GM13976 (cell line): ENCODE results near the gene GRIK3.

Experiments
- DNase-seq: peaks from one replicate; pipeline ENCODE4 v3.0.0; 2012; ENCODE audit warnings: low spot score
- in situ Hi-C: fragments of 300-500 bp; cut with MboI; formaldehyde crosslinking; loops from one replicate; pipeline ENCODE4 v1.12.0; 2022; ENCODE audit warnings: low sequenced_read_pairs, mixed read lengths, inconsistent platforms; ENCODE audit not compliant: unreplicated experiment
- TF ChIP-seq, protein P1 (sequence below): IDR thresholded peaks from 2 replicates; pipeline ENCODE4 v1.5.1; 2012; ENCODE audit warnings: borderline replicate concordance, mild to moderate bottlenecking; ENCODE audit not compliant: insufficient read depth; ENCODE audit errors: extremely low read depth, missing control alignments, control extremely low read depth

The GRIK3 gene

GRCh38 chr1:36825226-36825625 is 209.1 kb downstream of the GRIK3 start:
- TF ChIP-seq, protein P1, sequence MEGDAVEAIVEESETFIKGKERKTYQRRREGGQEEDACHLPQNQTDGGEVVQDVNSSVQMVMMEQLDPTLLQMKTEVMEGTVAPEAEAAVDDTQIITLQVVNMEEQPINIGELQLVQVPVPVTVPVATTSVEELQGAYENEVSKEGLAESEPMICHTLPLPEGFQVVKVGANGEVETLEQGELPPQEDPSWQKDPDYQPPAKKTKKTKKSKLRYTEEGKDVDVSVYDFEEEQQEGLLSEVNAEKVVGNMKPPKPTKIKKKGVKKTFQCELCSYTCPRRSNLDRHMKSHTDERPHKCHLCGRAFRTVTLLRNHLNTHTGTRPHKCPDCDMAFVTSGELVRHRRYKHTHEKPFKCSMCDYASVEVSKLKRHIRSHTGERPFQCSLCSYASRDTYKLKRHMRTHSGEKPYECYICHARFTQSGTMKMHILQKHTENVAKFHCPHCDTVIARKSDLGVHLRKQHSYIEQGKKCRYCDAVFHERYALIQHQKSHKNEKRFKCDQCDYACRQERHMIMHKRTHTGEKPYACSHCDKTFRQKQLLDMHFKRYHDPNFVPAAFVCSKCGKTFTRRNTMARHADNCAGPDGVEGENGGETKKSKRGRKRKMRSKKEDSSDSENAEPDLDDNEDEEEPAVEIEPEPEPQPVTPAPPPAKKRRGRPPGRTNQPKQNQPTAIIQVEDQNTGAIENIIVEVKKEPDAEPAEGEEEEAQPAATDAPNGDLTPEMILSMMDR, result no peak
- in situ Hi-C loops, result no loop called here
- no peak for DNase-seq

GRCh38 chr1:36824390-36824861 is 209.9 kb downstream of the GRIK3 start:
- in situ Hi-C loops, result no loop called here
- DNase-seq, result no peak
- TF ChIP-seq, protein P1, result no peak

- in situ Hi-C loops, result no loop called here
- TF ChIP-seq, protein P1, result no peak
- no peak for DNase-seq
These were observed 211.7 kb downstream of the GRIK3 start for GRCh38 chr1:36822648-36823047.

DNA sequence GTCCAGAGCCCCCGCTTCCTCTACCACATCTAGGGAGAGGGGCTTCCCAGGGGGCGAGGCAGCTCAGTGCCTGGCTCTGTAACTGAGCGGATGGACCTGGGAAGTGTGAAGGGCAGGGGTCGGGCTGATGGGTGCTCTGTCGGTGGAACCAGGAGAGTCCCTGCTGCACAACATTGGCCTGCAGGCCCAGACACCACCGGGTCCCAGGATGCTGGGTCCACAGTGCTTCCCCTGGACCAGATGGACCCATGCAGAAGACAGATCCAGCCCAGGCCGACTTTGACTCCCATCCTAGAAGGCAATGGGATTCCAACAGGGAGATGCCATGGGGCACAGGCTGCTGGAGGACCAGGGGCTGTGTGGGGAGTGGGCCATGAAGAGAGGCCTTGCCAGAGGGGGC is 212.9 kb downstream of the GRIK3 start:
- TF ChIP-seq, protein P1, result no peak
- in situ Hi-C loops, result no loop called here
- DNase-seq, result no peak

- TF ChIP-seq, protein P1, result no peak
- no peak for DNase-seq
- in situ Hi-C loops, result no loop called here
These were observed 215.5 kb downstream of the GRIK3 start for GRCh38 chr1:36818771-36819170.

DNA sequence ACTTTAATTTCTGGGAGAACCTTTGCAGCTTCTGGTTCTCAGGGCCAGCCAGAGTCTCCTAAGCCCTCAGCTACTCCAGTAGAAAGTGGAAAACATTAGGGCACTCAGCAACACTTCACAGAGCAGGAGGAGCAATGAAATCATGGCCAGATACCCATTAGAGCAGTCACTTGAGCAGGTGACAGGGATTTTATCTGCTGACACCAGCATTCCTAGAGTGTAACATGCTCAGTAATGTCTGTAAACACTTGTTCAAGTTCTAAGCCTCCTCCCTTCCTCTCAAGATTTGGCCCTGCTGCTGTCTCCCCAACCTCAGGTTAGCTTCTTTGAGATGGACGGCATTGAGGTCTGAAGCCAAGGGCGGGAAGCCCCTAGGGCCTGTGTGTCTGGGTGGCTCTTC is 218.0 kb downstream of the GRIK3 start:
- no peak for DNase-seq
- TF ChIP-seq, protein P1, result no peak
- in situ Hi-C loops, result no loop called here

GRCh38 chr1:36814774-36815173 is 219.5 kb downstream of the GRIK3 start:
- DNase-seq, result no peak
- TF ChIP-seq, protein P1, result no peak
- in situ Hi-C loops, result no loop called here
